Omental fat pad (tissue), 4 donors: ENCODE results near the gene PGLYRP4. TPM values are rescaled to one million over a fixed set of nuclear protein-coding genes. Genes with fewer than 3 reads are reported as not detected.

ENCODE experiments used
- ATAC-seq: fragments of 150-250 bp; one replicate; pipeline ENCODE4 v1.9.1; 2016; ENCODE audit warnings: mild to moderate bottlenecking, moderate library complexity; ENCODE audit not compliant: low FRiP score
- DNase-seq: peaks from one replicate; pipeline ENCODE4 v3.0.0-alpha.2; 2019; ENCODE audit warnings: low spot score
- CTCF ChIP-seq, 3 donors: fragments of 450-650 bp; IDR thresholded peaks; one replicate each; pipeline ENCODE4 v1.5.1; 2016 to 2017; ENCODE audit warnings: antibody characterized with exemption in 3 of 3, mild to moderate bottlenecking in 3 of 3, moderate library complexity in 2 of 3
- total RNA-seq, 4 donors: library from RNA; depleted of rRNA; stranded (reverse); fragments of >200 nt; gene quantifications; one replicate each; pipeline ENCODE4 v1.1.0, GENCODE V29; 2016

The PGLYRP4 gene, protein sequence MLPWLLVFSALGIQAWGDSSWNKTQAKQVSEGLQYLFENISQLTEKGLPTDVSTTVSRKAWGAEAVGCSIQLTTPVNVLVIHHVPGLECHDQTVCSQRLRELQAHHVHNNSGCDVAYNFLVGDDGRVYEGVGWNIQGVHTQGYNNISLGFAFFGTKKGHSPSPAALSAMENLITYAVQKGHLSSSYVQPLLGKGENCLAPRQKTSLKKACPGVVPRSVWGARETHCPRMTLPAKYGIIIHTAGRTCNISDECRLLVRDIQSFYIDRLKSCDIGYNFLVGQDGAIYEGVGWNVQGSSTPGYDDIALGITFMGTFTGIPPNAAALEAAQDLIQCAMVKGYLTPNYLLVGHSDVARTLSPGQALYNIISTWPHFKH
- total RNA-seq: not detected

DNA sequence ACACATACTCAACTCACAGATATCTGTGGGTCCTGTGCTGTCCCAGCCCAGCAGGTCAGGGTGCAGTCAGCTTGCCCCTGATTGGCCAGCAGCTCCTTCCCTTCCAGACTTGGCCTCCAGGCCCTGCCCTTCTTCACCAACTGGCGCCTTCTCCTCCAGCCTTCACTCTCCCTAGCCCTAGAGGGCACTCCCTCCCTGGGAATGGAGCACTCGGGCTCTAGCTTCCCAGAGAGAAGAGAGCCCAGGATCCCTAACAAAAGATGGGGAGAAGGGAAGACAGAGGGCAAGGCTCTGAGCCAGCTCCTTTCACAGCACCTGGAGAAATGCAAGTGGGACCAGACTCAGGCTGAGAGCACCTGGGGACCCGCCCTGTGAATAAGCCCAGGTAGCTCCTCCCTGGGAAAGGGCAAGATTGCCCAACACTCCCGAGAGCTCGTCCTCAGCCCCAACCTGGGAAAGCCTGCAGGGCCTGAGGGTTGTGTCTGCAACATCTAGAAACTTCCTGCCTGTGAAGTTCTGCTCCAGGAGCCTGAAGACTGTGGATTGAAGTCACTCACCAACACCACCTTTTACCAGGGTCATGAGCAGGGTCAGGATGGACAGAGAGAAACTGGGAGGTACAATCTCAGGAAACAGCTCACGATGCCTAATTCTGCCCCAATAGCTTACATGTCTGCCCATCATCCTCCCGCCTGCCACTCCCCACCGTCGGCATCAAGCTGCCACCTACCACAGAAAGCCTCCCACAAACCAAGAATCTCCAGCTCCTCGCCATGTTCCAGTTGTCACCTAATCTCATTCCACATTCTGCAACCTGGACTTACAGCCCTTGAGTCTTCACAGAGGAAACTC is at the start of gene PGLYRP4:
Gene PGLYRP4, minus strand, starts transcription at position 331 of the 852 bp plus-strand sequence. CDS start 909 bp downstream, outside the sequence.
- no peak for TF ChIP-seq CTCF (IDR thresholded peaks at IDR 0.05)
- ATAC-seq (no peak), DNase-seq (no peak)

- TF ChIP-seq CTCF (IDR thresholded peaks at IDR 0.05): no peak
- DNase-seq (no peak), ATAC-seq (no peak)
These were observed 49.4 kb upstream of the PGLYRP4 start for GRCh38 chr1:153397924-153398651.

- DNase-seq (no peak), ATAC-seq (no peak)
- TF ChIP-seq CTCF (IDR thresholded peaks at IDR 0.05): no peak
These were observed 48.6 kb upstream of the PGLYRP4 start for GRCh38 chr1:153397051-153397923.

DNA sequence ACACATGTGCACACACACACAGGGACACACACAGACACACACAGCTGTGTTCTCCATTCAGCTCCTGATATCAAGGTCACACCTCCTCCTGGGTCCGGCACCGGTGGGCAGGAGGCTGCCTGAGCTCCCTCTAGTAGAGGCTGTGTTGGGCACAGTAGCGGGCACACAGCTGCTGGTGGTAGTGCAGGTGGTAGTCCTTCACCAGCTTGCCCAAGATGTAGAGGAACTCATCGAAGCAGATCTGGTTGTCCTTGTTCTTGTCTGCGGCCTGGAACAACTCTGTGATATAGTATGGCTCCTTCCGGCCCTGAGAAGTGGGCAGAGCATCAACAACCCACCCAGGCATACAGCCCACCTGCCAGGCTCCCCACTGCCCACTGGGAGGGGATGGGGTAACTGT is 47.8 kb upstream of the PGLYRP4 start:
- ATAC-seq: no peak
- no peak for DNase-seq
- TF ChIP-seq CTCF (IDR thresholded peaks at IDR 0.05): no peak

- TF ChIP-seq CTCF (IDR thresholded peaks at IDR 0.05): no peak
- no peak for DNase-seq
- ATAC-seq: no peak
These were observed 47.1 kb upstream of the PGLYRP4 start for GRCh38 chr1:153395776-153396175.

- ATAC-seq (no peak), DNase-seq (no peak)
- no peak for TF ChIP-seq CTCF (IDR thresholded peaks at IDR 0.05)
These were observed 46.6 kb upstream of the PGLYRP4 start for GRCh38 chr1:153395136-153395685.
